ENCODE measurements around the gene CRISP1. TPM values are rescaled to one million over a fixed set of nuclear protein-coding genes. Genes with fewer than 3 reads are reported as not detected.
"Not testable (repeated sequence)": the region's sequence is repeated elsewhere in the genome, so short reads cannot be mapped to it uniquely, and the experiment has no call there.

CRISP1 gene
- total RNA-seq, 1 donor from 2014 or later: not detected

DNA sequence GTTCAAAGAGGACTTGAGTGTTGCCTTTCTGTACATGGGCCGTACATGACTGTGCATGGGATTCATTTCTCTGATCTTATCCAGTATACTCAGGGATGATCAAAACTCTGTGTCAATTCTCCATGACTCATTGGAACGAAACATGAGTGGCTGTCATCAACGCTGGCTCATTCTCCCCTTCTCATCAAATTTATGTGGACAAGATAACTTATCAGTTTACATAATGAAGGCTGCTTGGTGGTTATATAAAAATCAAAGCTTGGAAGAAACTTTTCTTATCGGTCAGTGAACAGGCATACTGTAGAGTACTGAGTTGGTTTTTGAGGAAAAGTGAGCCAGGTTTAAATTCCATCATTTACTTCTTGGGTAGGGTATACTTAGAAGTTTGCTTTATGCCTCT lies 24.9 kb downstream of the CRISP1 start:
- DNase-seq (ENCODE audit: low read depth): no peak

DNA sequence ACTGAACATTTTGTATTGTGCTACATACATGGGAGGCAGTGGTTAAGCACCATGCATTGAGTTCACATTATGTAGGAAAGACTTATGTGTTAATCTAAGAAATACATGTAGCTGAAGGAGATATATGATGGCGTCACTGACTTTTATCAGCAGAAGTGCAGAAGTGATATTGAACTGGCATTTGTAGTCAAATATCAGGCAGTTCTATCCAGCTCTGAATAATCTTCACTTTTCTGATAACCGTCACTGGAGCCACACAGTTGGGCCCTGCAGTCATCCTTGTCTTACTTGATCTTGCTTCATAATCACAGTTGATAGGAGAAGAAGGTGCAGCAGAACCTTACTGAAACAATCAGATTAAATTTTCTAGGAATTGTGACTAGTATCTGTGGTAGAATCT lies 26.4 kb downstream of the CRISP1 start:
- no peak for DNase-seq (ENCODE audit: low read depth)

DNA sequence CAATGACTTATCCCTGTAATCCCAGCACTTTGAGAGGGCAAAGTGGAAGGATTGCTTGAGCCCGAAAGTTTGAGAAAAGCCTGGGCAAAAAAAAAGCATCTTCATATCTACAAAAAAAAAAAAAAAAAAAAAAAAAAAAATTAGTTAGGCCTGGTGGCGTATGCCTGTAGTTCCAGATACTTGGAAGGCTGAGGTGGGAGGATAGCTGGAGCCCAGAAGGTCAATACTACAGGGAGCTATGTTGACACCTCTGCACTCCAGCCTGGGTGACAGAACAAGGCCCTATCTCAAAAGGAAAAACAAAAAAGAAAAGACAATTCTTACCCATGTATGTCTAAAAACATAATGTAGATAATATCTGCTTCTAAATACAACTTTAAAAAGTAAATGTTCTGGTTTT lies 27.2 kb downstream of the CRISP1 start:
- DNase-seq (ENCODE audit: low read depth): no peak

- no peak for DNase-seq (ENCODE audit: low read depth)
Measured at GRCh38 chr6:49835140-49835539, 31.2 kb downstream of the CRISP1 start.

DNA sequence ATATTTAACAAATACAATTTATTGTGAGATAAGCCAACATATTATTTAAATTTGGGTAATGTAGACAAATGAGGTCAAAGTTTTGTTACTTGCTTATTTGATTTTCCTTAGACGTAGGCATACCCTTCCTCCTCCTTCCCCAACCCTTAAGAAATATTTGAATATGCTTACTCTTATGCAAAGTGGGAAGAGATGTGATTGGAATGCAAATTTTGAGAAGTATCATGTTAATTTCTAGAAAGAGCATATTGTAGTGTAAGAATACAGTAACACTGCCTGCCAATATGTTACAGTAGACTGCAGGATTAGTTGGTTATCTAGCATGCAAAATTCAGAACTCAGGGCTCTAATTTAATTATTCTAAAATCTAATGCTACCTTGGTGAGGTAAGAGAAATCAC lies 32.9 kb downstream of the CRISP1 start:
- no peak for DNase-seq (ENCODE audit: low read depth)

DNA sequence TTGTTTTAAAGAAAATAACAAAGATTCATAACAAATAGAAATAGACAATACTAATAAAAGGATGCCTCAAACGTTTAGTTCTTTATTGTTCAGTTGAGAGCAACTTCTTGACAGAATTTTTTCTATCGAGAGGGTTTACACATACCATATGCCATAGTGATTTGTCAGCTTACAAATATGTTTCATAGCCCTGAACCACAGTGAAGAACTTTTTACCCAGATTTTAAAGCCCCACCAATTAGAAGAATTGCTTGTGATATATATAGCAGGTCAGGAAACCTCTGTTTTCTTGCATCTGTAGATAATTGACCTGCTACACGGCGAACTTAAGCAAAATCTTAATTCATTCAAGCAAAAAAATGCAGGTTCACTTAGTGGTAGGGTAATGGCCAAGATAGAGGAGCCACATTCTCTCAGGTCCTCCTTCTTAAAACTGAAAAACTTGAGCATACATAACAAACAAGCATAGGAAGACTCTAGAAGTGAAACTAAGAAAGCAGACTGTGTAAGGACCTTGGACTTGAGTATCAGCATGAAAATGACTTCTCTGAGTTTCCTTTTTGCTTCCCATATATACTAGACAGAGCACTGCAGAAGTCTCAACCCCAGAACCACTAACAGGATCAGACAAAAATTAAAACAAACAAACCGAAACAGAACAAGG lies 39.5 kb downstream of the CRISP1 start:
- DNase-seq (ENCODE audit: low read depth): peak; percentile 5

GRCh38 chr6:49815166-49815565 lies 51.2 kb downstream of the CRISP1 start:
- DNase-seq (ENCODE audit: low read depth): no peak

DNA sequence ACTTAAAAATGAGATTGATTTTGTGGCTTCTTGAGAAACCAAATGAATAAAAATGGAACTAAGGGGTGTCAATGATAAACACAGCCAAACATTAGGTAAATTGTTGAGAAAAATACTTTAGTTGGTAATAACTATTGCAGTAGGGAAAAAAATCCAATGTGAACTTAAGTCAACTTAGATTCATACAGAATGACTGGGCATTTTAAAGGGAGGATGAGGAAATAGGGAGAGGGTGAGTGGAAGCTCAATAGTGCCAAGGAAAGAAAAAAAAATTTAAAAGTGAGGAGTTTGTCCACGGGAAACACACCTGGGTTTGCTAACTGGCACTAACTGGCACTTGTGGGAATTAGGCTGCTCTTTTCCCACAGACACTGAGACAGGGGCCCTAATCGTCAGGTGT lies 53.1 kb downstream of the CRISP1 start:
- no peak for DNase-seq (ENCODE audit: low read depth)

DNA sequence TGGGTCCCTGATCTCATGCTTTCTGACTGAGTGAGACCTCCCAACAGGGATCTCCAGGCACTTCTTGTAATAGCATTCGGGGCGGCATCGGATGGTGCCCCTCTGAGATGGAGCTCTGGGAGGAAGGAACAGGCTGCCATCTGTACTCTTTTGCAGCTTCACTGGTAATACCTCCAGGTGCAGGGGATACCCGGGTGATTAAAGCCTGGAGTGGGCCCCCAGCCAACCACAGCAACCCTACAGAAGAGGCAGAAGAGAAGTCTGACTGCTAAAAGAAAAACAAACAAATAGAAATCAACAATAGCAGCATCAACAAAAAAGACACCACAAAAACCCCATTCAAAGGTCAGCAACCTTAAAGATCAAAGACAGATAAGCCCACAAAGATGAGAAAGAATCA lies 60.2 kb downstream of the CRISP1 start:
- no peak for DNase-seq (ENCODE audit: low read depth)

DNA sequence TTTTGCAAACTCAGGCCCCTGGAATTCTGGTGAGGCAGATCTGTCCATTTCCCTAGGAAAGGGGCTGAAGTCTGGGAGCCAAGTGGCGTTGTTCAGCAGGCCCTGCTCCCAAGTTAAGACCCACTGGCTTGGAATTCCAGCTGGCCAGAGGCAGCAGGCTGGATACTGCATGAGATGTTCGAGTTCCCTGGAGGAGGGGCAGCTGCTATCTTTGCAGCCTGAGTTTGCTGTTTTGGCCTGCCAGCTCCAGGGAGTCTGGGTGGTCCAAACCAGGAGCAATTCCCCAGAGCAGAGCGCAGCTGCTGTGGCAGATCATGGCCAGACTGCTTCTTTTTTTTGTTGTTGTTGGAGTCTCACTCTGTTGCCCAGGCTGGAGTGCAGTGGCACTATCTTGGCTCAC lies 61.1 kb downstream of the CRISP1 start:
- no peak for DNase-seq (ENCODE audit: low read depth)

DNA sequence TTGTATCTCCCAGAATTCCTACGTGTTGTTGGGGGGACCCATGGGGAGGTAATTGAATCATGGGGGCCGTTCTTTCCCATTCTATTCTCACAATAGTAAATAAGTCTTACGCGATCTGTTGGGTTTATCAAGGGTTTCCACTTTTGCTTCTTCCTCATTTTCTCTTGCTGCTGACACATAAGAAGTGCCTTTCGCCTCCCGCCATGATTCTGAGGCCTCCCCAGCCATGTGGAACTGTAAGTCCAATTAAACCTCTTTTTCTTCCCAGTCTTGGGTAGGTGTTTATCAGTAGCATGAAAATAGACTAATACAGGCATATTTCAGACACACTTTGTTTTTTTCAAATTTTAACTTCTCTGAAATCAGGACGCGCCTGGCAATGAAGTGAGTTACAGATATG lies 64.8 kb downstream of the CRISP1 start:
- DNase-seq (ENCODE audit: low read depth): no peak

GRCh38 chr6:49799090-49799489 lies 67.2 kb downstream of the CRISP1 start:
- no peak for DNase-seq (ENCODE audit: low read depth)

DNA sequence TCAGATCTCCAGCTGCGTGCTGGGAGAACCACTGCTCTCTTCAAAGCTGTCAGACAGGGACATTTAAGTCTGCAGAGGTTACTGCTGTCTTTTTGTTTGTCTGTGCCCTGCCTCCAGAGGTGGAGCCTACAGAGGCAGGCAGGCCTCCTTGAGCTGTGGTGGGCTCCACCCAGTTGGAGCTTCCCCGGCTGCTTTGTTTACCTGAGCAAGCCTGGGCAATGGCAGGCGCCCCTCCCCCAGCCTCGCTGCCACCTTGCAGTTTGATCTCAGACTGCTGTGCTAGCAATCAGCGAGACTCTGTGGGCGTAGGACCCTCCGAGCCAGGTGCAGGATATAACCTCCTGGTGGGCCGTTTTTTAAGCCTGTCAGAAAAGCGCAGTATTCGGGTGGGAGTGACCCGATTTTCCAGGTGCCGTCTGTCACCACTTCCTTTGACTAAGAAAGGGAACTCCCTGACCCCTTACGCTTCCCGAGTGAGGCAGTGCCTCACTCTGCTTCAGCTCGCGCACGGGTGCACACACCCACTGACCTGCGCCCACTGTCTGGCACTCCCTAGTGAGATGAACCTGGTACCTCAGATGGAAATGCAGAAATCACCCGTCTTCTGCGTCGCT lies 69.4 kb downstream of the CRISP1 start:
- not testable (repeated sequence) for DNase-seq (ENCODE audit: low read depth)

- no peak for DNase-seq (ENCODE audit: low read depth)
Measured at GRCh38 chr6:49790341-49790740, 76.0 kb downstream of the CRISP1 start.

DNA sequence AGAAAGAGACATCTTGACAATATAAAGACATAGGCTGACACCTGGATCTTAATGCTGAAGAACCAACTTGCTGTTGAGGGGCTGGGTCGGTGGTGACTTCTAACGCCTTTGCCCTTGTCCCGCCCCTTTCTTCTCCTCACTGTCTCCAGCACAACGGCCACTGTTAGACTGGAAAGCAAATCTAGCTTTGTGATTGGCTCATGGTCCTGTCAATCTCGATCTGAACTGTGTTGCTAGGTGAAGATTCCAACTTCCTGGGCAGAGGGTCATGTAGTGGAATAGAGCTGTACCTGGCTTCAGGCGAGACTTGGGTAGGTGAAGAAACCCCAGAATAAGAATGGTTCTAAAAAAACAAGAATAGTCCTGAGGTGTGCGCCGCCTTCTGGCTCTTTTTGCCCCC lies 79.2 kb downstream of the CRISP1 start, which contains the start of gene PGK2:
PGK2 (minus strand) TSS at position 110 of the 400 bp plus-strand sequence; CDS start at position 12, 98 bp downstream.
- no peak for DNase-seq (ENCODE audit: low read depth)

DNA sequence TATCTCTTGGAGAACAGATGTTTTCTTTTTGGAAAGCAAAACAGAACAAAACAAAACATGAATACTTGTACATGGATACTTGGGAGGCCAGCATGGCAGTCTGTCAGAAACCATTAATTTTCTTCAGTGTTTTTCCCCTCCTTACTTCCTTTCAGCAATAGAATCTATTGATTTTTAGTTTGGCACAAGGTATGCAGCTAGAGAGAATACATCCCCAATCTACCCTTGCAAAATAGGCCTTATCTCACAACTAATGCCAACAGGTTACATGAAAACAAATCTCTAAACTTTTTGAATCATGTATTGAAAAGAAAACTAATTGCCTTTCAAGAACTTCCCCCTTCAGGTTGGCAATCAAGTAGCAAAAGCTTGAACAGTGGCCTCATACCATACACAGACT lies 82.1 kb downstream of the CRISP1 start:
- DNase-seq (ENCODE audit: low read depth): no peak

Other genes with a start within 250 kb of the CRISP1 start
- not detected in 2 replicates for gene RHAG, start 229.7 kb downstream of the CRISP1 start, total RNA-seq
- gene CRISP2, start 153.0 kb downstream of the CRISP1 start, total RNA-seq: 0.10 TPM in 1 of 2 replicates, not detected in the other
- not detected in 2 replicates for gene CRISP3, start 122.1 kb downstream of the CRISP1 start, total RNA-seq
- gene PGK2, start 79.2 kb downstream of the CRISP1 start, total RNA-seq: not detected in 2 replicates
- not detected in 2 replicates for gene DEFB114, start 97.6 kb upstream of the CRISP1 start, total RNA-seq
- gene DEFB113, start 103.1 kb upstream of the CRISP1 start, total RNA-seq: not detected in 2 replicates
- gene DEFB110, start 155.5 kb upstream of the CRISP1 start, total RNA-seq: not detected in 2 replicates
- not detected in 2 replicates for gene DEFB112, start 183.4 kb upstream of the CRISP1 start, total RNA-seq